ENCODE measurements around the gene SUSD1. TPM values are rescaled to one million over a fixed set of nuclear protein-coding genes. Genes with fewer than 3 reads are reported as not detected.

Gene SUSD1
- total RNA-seq, 4 donors from 2014 or later = 9.5 to 17.3 (median 13.6) TPM

DNA sequence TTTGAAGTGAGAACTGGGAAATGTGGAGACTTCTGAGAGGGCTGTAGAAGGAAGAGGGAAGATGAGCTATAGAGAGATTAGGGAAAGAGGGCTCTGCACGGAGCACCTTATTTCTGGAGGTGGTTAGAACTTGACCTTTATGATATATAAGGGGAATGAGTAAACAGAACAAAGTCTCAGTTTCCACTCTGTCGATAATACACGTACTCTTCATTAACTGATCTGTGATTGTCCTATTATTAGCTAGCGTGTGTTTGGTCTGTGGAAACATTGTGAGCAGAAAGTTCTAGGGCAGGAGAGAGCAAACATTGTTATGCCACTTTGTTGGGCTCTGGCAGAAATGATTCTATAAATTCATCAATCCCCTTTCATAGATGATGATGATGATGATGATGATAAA is 159.9 kb downstream of the SUSD1 start:
- Histone ChIP-seq H3K27ac (no peak overlapping the region), H3K27me3 (no peaks in the 10 kb centered on the region), H3K36me3 (no peaks in the 10 kb centered on the region), H3K4me3 (replicated peaks in 1 of 3) (no peak overlapping the region), H3K9me3 (no peaks in the 10 kb centered on the region), H3K4me1 (peaks cover 14 to 19% of the 10 kb centered on the region in 2 donors)
- WGBS, 2 donors = 92 to 93% methylated on average over 4 of the region's 4 CpGs
- intact Hi-C loops (cut with DNase I) = no loop called here
- TF ChIP-seq, protein P1, sequence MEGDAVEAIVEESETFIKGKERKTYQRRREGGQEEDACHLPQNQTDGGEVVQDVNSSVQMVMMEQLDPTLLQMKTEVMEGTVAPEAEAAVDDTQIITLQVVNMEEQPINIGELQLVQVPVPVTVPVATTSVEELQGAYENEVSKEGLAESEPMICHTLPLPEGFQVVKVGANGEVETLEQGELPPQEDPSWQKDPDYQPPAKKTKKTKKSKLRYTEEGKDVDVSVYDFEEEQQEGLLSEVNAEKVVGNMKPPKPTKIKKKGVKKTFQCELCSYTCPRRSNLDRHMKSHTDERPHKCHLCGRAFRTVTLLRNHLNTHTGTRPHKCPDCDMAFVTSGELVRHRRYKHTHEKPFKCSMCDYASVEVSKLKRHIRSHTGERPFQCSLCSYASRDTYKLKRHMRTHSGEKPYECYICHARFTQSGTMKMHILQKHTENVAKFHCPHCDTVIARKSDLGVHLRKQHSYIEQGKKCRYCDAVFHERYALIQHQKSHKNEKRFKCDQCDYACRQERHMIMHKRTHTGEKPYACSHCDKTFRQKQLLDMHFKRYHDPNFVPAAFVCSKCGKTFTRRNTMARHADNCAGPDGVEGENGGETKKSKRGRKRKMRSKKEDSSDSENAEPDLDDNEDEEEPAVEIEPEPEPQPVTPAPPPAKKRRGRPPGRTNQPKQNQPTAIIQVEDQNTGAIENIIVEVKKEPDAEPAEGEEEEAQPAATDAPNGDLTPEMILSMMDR (IDR thresholded peaks at IDR 0.05) = no peak
- DNase-seq = no peak

DNA sequence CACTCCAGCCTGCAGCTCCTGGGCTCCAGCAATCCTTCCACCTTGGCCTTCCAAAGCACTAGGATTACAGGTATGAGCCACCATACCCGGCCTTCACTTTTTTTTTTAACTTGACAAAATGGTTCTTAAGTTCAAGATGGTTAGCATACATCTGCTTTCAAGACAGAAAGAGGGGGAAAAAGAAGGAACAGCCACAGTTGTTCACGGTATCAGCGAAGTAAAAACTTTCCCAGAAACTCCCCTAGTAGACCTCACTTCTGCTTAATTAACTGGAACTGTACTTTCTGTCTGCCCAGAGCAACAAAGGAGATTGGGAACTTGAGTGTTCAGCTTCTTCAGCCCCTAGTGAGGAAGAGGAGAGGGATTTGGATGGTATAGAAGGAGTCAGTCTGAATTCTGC is 161.8 kb downstream of the SUSD1 start:
- Histone ChIP-seq H3K36me3 (no peaks in the 10 kb centered on the region), H3K27me3 (no peaks in the 10 kb centered on the region), H3K27ac (peak overlapping the region in 1 of 3 donors; percentile 69), H3K4me3 (replicated peaks in 1 of 3) (no peak overlapping the region), H3K4me1 (peaks cover 14 to 19% of the 10 kb centered on the region in 2 donors), H3K9me3 (no peaks in the 10 kb centered on the region)
- no peak for DNase-seq
- intact Hi-C loops (cut with DNase I) = no loop called here
- 49 to 56% methylated on average over 3 of the region's 3 CpGs for WGBS, 2 donors
- TF ChIP-seq, protein P1 (IDR thresholded peaks at IDR 0.05) = no peak
- no peak for TF ChIP-seq POLR2A (IDR thresholded peaks at IDR 0.05)

DNA sequence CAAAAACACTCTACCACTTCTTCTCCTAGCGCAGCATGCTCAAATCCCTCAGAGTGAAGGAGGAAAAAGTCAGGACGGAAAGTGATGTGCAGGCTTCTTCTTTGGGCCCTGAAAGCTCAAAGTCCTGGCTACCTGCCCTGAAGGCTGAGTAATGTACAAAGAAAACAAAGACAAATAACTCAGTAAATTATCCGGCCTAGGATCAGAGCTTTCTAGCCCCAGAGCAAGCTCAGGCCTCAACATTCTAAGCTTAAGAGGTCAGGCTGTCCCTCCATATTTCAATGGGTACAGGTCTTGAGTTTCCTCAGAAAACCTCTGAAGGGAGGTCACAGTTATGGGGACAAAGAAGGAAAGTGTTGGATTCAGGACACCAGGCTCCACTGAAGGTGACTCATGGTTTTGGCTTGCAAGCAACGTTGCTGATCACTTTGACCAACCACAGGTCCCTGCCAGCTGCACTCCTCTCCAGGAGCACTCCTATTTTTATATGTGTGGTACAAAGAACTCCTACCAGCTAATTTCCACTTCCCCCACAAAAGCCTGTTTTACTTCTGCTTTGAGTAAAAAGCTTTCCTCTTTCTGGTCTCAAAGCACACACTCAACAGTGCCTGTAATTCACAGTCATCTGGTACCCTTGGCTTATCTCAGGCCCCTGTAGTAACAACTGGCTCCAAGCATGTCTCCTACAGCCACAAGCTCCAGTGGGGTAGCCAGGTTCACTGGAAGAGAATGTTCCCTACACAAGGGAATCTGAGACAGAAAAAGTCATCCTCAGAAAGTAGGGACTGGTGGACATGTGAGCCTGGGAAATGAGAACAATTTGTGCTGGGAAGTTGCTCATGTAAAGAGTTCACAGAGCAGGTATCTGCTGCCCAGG is 162.8 kb downstream of the SUSD1 start:
- peak; percentile 67 to 75 for DNase-seq
- intact Hi-C loops (cut with DNase I) = no loop called here
- Histone ChIP-seq H3K4me3 (replicated peaks in 1 of 3) (no peak overlapping the region), H3K36me3 (no peaks in the 10 kb centered on the region), H3K9me3 (no peaks in the 10 kb centered on the region), H3K27ac (peak overlapping the region; percentile 57 to 76 (median 69)), H3K27me3 (no peaks in the 10 kb centered on the region), H3K4me1 (peaks cover 14 to 19% of the 10 kb centered on the region in 2 donors)
- 23 to 31% methylated on average over 4 of the region's 4 CpGs for WGBS, 2 donors
- no peak for TF ChIP-seq POLR2A (IDR thresholded peaks at IDR 0.05)
- TF ChIP-seq, protein P1 (IDR thresholded peaks at IDR 0.05) = no peak

DNA sequence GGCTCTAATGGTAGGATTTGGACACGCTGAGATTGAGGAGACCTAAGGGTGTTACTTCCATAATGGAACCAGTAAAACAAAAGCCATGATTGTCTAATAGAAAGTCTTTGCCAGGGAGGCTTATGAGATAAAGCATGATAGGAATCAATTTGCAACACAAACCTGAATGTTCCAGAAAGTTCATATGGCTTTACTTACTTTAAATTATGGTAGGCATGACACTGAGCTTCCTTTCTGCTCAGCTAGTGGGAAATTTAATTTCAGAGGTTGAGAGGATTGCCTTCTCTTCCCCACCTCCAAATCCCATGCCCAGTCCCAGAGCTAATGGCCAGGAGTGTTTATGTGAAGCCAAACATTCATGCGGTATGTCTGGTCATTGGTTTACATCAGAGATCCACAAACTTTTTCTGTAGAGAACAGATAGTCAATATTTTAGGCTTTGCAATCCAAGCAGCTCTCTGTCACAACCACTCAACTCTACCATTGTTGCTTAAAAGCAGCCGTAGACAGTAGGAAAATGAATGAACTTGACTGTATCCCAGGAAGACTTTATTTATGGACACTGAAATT is 164.0 kb downstream of the SUSD1 start:
- WGBS, 2 donors = 91 to 98% methylated on average over 3 of the region's 3 CpGs
- H3K27ac ChIP-seq = no peak overlapping the region
- H3K27me3 ChIP-seq = no peaks in the 10 kb centered on the region
- H3K4me3 ChIP-seq (replicated peaks in 1 of 3) = no peak overlapping the region
- intact Hi-C loops (cut with DNase I) = no loop called here
- TF ChIP-seq, protein P1 (IDR thresholded peaks at IDR 0.05) = no peak
- no peak for TF ChIP-seq POLR2A (IDR thresholded peaks at IDR 0.05)
- DNase-seq = no peak
- no peaks in the 10 kb centered on the region for H3K36me3 ChIP-seq
- no peaks in the 10 kb centered on the region for H3K9me3 ChIP-seq
- H3K4me1 ChIP-seq = peaks cover 14 to 19% of the 10 kb centered on the region in 2 donors

DNA sequence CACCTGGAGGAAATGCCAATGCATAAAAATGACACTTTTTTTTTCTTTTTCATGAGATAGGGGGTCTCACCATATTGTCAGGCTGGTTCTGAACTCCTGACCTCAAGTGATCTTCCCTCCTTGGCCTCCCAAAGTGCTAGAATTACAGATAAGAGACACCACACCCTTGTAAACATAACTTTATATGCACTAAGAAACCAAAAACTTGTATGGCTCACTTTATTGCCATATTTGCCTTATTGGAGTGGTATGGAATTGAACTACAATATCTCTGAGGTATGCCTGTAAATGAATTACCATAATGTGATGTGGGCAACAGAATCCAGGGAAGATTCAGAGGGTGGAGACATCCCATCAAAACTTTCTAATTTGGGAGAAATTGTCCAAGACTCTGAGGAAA is 164.6 kb downstream of the SUSD1 start:
- no peaks in the 10 kb centered on the region for H3K27me3 ChIP-seq
- H3K36me3 ChIP-seq = no peaks in the 10 kb centered on the region
- peaks cover 14 to 19% of the 10 kb centered on the region in 2 donors for H3K4me1 ChIP-seq
- no peaks in the 10 kb centered on the region for H3K9me3 ChIP-seq
- no peak for DNase-seq
- no peak overlapping the region for H3K27ac ChIP-seq
- no peak overlapping the region for H3K4me3 ChIP-seq (replicated peaks in 1 of 3)
- intact Hi-C loops (cut with DNase I) = no loop called here
- no peak for TF ChIP-seq POLR2A (IDR thresholded peaks at IDR 0.05)
- TF ChIP-seq, protein P1 (IDR thresholded peaks at IDR 0.05) = no peak
